ENCODE measurements around the gene ROR1. TPM values are rescaled to one million over a fixed set of nuclear protein-coding genes. Genes with fewer than 3 reads are reported as not detected.

ROR1 gene
- total and polyA plus RNA-seq, 2 of the 13 experiments (the other 11 are each of a cell fraction or from before 2014, with no cell fraction given), result 0.58 to 2.3 TPM

- TF ChIP-seq, protein P1, sequence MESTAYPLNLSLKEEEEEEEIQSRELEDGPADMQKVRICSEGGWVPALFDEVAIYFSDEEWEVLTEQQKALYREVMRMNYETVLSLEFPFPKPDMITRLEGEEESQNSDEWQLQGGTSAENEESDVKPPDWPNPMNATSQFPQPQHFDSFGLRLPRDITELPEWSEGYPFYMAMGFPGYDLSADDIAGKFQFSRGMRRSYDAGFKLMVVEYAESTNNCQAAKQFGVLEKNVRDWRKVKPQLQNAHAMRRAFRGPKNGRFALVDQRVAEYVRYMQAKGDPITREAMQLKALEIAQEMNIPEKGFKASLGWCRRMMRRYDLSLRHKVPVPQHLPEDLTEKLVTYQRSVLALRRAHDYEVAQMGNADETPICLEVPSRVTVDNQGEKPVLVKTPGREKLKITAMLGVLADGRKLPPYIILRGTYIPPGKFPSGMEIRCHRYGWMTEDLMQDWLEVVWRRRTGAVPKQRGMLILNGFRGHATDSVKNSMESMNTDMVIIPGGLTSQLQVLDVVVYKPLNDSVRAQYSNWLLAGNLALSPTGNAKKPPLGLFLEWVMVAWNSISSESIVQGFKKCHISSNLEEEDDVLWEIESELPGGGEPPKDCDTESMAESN (CRISPR knock-in tag; conservative IDR thresholded peaks at IDR 0.05), result no peak
These were observed 92.3 kb downstream of the ROR1 start (continued) for GRCh38 chr1:63866084-63866483.

- Histone ChIP-seq H2AFZ (ENCODE audit: low read length) (no peak overlapping the region), H3K27ac (ENCODE audit: extremely low read length, insufficient read depth, low read length) (no peak overlapping the region), H3K79me2 (ENCODE audit: insufficient read depth, low read length) (no peaks in the 10 kb centered on the region), H3K4me2 (ENCODE audit: low read depth, low read length) (no peak overlapping the region), H3K36me3 (replicated peaks in 1 of 2; ENCODE audit: control insufficient read depth in 1 of 2, insufficient read depth in 2 of 2, low read length in 2 of 2) (no peaks in the 10 kb centered on the region), H3K9ac (ENCODE audit: insufficient read depth, low read depth, low read length) (no peak overlapping the region), H3K9me3 (ENCODE audit: low read length) (no peaks in the 10 kb centered on the region), H4K20me1 (ENCODE audit: insufficient read depth, low read length) (no peaks in the 10 kb centered on the region), H3K4me1 (ENCODE audit: insufficient read depth, low read length) (no peaks in the 10 kb centered on the region), H3K4me3 (replicated peaks in 1 of 3; ENCODE audit: insufficient read depth in 1 of 3, low read depth in 2 of 3, low read length in 3 of 3) (no peak overlapping the region), H3K27me3 (ENCODE audit: control insufficient read depth in 1 of 2, insufficient read depth in 2 of 2, low read length in 2 of 2) (no peaks in the 10 kb centered on the region)
- no TSS peak for BruUV-seq (replicated peaks)
- TF ChIP-seq FOXA1 (IDR thresholded peaks at IDR 0.05) (no peak), FOXA1 (CRISPR knock-in tag; IDR thresholded peaks at IDR 0.05) (no peak), MIER2 (CRISPR knock-in tag; IDR thresholded peaks at IDR 0.05) (no peak), ZNF780A (CRISPR knock-in tag; IDR thresholded peaks at IDR 0.05) (no peak), TMF1 (CRISPR knock-in tag; IDR thresholded peaks at IDR 0.05; ENCODE audit: low read depth) (no peak), ZNF256 (CRISPR knock-in tag; conservative IDR thresholded peaks at IDR 0.05) (no peak), KLF9 (CRISPR knock-in tag; IDR thresholded peaks at IDR 0.05; ENCODE audit: low read depth) (no peak), RXRA (CRISPR knock-in tag; IDR thresholded peaks at IDR 0.05) (no peak), SP5 (CRISPR knock-in tag; IDR thresholded peaks at IDR 0.05; ENCODE audit: borderline replicate concordance, low read depth) (no peak), TCF12 (IDR thresholded peaks at IDR 0.05) (no peak), TCF12 (CRISPR knock-in tag; IDR thresholded peaks at IDR 0.05) (no peak), SPEN (CRISPR knock-in tag; IDR thresholded peaks at IDR 0.05; ENCODE audit: low read depth) (no peak), HNF4A (CRISPR knock-in tag; IDR thresholded peaks at IDR 0.05) (no peak), ZNF317 (CRISPR knock-in tag; IDR thresholded peaks at IDR 0.05) (no peak), RFX3 (CRISPR knock-in tag; IDR thresholded peaks at IDR 0.05) (no peak)
- ChIA-PET POLR2A (no interaction called here), CTCF (ENCODE audit: low intra/inter-chr PET ratio, low total read pairs) (no interaction called here)
- 44% methylated on average over 14 of the region's 14 CpGs for WGBS (ENCODE audit: low lambda C conversion rate)
- DNase-seq (ENCODE audit: low spot score) (no peak), FAIRE-seq (no peak), ATAC-seq (no peak)
- intact Hi-C loops (cut with micrococcal nuclease; ENCODE audit: unreplicated experiment) (no loop called here), in situ Hi-C loops (cut with HindIII; ENCODE audit: extremely low pct_ligation_motif_present, low pct_unique_long_range_greater_than_20kb) (no loop called here)
These were observed 93.8 kb downstream of the ROR1 start for GRCh38 chr1:63867429-63868176.

All from HepG2 (cell line).